NOMO-1 treated with dmso at 0.1 percent for 144 hours (cell line): ENCODE data around the gene BCL3.
"Not testable (repeated sequence)": the region's sequence is repeated elsewhere in the genome, so short reads cannot be mapped to it uniquely, and the experiment has no call there.

ENCODE experiments used
- DNase-seq: peaks from one replicate; lab custom pipeline; 2025; ENCODE audit not compliant: unreplicated experiment; lab: John Stamatoyannopoulos, UW

BCL3 gene, protein sequence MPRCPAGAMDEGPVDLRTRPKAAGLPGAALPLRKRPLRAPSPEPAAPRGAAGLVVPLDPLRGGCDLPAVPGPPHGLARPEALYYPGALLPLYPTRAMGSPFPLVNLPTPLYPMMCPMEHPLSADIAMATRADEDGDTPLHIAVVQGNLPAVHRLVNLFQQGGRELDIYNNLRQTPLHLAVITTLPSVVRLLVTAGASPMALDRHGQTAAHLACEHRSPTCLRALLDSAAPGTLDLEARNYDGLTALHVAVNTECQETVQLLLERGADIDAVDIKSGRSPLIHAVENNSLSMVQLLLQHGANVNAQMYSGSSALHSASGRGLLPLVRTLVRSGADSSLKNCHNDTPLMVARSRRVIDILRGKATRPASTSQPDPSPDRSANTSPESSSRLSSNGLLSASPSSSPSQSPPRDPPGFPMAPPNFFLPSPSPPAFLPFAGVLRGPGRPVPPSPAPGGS

DNA sequence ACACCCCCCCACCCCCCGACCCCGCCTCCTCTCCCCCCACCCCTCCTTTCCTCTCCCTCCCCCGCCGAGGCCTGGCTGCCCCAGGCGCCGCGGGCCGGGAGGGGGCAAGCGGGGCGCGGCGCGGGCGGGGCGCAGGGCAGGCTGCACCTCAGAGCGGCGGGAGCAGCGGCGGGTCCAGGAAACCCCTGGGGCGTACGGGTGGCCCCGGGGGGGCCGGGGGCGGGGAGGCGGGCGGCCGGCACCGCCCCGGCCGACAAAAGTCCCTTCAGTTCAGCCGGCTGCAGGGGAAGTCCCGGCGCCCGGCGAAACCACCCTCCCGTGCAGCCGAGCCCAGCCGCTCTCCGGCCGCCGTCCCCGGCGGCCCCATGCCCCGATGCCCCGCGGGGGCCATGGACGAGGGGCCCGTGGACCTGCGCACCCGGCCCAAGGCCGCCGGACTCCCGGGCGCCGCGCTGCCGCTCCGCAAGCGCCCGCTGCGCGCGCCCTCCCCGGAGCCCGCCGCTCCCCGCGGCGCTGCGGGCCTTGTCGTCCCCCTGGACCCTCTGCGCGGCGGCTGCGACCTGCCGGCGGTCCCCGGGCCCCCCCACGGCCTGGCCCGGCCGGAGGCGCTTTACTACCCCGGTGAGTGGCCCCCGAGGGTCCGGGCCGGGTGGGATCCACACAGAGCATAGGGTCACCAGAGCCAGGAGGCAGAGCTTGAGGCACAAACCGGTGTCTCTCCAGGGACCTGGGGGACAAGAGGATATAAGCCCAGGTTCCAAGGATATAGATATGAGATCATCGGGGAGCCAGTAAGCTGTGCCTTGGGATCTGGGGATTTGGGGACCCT, at the start of gene BCL3:
Gene BCL3, plus strand, starts transcription at position 283 of the 829 bp plus-strand sequence. Its CDS starts 83 bp downstream, at position 366.
- peak; percentile 46 for DNase-seq

DNA sequence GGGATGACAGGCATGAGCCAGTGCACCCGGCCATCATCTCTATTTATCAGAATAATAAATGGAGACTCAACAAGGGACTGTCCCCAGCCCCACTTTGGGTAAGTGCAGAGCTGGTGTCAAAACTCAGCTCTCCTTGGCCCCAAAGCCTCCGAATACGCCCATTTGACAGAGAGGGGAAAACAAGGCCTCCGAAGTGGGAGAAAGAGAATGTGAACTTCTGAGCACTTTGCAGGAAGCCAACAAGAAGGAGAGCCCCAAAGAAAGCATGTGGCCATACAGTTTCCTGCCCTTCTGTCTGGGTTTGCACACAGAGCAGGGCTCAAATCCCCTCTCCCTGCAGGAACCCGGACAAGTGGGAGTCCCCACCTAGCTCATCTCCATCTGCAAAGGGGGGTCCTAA, 48.0 kb upstream of the BCL3 start:
- no peak for DNase-seq

DNA sequence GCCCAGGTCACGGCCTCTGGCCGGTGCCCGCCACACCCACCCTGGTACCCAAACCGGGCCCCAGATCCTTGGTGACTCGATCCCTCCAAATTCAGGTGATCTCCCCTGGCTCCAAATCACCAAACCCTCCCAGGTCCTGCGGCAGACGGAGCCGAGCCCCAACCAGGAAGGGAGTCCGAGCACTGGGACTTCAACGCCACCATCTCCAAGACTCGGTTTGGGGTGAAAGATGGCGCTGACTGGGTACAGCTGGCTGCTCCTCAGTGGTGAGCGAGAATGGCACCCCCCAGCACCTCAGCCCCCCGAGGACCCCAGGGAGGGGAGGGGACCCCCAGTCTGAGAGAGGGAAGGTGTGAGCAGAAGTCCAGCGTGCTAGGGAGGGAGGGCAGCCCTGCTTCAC, 47.3 kb upstream of the BCL3 start:
- no peak for DNase-seq

DNA sequence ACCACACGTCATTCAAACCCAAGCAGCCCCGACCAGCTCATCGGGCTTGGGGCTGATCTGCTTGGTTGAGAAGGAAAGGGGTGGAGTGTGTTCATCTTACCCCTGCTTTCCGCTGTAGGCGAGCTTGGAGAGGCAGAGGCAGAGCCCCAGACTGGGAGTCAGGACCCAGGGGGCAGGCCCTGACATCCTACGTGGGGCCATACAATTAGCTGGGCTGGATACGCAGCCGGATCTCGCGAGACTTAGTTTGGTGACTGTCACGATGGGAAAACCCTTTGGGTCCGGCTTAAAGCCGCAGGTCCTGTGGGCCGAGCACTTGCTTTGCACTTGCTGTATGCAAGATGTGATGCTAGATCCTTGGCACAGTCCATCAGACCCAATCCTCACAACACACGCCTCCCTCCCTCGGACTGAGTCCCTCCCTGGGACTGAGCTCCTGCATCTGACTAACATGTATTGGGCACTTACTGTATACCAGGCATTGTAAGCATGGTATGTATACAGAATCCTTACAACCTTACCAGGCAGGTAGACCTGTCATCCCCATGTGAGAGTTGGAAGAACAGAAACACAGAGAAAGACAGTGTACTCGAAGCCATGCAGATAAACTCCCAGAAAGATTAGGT, 45.8 kb upstream of the BCL3 start:
- no peak for DNase-seq

DNA sequence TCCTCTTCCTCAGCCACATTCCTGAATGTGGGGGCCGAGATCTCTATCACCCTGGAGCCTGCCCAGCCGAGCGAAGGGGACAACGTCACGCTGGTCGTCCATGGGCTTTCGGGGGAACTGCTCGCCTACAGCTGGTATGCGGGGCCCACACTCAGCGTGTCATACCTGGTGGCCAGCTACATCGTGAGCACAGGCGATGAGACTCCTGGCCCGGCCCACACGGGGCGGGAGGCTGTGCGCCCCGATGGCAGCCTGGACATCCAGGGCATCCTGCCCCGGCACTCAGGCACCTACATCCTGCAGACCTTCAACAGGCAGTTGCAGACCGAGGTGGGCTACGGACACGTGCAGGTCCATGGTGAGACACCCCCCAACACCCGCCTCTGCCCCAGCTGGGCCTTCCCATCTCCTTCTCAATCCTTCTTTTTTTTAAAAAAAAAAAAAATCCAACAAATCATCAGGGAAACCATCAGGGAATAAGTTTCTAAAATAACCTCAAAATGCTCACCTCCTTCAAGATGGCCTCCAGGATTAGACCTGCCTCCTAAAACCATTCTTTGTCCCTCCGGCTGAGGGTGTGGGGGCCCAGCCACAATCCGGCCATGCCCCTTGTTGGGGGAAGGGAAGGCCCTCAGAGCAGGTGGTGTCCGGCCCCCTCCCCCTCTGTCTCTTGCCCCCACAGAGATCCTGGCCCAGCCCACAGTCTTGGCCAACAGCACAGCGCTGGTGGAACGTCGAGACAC, 45.0 kb upstream of the BCL3 start:
- DNase-seq = no peak

DNA sequence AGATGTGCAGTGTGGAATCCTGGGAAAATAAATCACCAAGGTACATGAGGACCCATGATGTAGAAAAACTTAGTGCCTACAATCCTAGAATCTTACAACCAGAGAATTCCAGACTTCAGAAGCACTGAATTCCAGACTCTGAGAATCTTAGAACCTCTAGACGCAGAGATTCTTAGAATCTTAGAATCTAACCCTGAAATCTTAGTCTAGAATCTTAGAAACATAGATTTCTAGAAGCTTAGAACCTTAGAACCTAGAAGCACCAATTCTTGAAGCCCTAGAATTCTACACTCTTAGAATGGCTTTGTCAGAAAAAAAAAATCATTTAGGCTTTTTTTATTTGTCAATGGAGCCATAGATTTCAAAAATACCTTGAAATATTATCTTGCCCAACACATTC, 43.5 kb upstream of the BCL3 start:
- no peak for DNase-seq

DNA sequence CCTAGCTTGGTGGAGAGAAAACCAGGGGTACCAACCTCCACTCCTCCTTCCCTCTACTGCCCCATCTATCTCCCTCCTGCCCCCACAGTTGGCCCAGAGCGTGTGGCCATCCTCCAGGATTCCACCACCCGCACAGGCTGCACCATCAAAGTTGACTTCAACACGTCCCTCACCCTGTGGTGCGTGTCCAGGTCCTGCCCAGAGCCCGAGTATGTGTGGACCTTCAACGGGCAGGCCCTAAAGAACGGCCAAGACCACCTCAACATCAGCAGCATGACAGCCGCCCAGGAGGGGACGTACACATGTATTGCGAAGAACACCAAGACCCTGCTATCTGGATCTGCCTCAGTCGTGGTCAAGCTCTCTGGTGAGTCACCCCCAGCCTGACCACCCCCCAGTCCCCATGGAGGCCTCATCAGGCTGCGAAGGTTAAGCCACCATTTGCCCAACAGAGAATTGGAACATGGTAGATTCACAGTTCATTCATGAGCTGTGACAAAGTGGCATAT, 43.0 kb upstream of the BCL3 start:
- no peak for DNase-seq

DNA sequence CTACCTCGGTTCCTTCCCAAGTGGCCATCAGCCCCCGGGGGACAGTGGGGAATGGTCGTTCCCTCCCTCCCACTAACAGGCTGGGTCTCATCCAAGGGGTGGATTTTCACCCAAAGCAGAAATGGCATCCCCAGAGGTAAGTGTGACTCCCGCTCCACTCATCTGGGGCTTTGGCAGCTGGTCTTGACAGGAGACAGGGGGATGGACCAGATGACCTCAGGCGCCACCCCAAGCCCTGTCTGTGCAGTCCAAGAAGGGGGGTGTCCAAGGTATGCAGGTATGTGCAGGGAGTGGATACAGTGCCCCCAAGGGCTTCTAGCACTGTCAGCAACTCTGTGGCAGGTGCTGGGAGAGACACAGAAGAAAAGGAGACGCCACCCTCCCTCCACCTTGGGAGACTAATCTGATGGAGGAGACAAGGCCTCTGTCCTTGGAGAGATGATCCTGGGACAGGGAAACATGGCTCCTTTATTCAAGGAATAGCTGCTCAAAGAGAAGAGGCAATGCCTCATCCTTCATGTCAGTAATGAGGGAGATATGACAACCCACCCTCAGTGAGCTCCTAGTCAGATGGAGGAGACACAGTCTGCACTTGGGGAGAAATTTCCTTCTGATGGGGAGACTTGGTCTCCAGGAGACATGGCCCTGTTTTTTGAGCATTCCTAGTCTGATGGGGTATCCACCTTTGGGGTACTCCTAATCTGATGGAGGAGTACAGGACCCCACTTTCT, 41.8 kb upstream of the BCL3 start:
- DNase-seq = no peak

DNA sequence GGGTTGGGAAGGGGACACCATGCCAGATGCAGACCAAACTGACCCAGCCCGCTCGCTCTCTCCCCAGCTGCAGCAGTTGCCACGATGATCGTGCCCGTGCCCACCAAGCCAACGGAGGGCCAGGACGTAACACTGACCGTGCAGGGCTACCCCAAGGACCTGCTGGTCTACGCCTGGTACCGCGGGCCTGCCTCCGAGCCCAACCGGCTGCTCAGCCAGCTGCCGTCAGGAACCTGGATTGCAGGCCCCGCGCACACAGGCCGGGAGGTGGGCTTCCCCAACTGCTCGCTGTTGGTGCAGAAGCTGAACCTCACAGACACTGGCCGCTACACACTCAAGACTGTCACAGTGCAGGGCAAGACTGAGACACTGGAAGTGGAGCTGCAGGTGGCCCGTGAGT, 40.7 kb upstream of the BCL3 start:
- DNase-seq = no peak

DNA sequence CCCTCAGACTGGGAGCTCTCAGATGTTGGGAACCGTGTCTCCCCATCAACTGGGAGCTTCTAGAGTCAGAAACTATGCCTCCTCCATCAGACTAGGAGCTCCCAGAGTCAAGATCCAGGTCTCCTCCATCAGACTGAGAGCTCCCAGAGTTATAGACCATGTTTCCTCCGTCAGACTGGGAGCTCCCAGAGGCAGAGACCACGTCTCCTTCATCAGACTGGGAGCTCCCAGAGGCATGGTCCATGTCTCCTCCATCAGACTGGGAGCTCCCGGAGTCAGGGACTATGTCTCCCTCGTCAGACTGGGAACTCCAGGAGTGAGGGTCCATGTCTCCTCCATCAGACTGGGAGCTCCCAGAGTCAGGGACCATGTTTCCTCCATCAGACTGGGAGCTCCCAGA, 39.6 kb upstream of the BCL3 start:
- DNase-seq = no peak

DNA sequence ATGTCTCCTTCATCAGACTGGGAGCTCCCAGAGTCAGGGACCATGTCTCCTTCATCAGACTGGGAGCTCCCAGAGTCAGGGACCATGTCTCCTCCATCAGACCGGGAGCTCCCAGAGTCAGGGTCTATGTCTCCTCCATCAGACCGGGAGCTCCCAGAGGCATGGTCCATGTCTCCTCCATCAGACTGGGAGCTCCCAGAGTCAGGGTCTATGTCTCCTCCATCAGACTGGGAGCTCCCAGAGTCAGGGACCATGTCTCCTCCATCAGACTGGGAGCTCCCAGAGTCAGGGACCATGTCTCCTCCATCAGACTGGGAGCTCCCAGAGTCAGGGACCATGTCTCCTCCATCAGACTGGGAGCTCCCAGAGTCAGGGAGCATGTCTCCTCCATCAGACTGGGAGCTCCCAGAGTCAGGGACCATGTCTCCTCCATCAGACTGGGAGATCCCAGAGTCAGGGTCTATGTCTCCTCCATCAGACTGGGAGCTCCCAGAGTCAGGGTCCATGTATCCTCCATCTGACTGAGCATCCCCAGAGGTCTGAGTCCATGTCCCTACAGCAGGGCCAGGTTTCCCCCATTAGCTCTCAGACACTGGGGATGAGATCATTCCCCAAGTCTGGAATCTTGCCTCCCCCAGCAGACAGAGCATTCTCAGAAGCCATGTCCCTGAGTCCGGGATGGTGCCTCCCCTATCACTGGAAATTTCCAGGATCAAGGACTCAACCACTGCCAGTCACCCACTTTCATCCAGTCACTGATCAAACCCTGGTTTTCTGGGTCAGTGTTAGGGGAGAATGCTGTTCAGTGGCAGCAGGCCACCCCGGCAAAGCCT, 38.9 kb upstream of the BCL3 start:
- DNase-seq = not testable (repeated sequence)

DNA sequence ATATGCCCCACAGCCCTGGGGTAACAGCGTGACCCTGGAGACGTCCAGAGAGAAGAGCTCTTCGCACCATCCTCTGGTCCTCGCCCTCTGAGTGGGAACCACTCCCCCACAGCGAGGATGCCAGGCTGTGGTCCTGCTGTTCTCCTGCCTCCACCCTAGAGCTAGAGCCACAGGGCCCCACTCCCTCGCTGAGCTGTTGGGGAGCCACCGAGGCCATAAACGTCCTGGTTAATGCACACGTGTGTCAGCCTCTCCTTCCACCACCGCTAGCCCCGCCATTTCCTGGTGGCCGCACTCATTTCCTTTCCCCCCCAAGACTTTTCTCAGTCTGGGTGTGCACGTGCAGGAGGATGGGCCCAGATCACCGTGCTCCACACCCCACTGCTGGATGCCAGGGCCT, 38.0 kb upstream of the BCL3 start:
- no peak for DNase-seq

DNA sequence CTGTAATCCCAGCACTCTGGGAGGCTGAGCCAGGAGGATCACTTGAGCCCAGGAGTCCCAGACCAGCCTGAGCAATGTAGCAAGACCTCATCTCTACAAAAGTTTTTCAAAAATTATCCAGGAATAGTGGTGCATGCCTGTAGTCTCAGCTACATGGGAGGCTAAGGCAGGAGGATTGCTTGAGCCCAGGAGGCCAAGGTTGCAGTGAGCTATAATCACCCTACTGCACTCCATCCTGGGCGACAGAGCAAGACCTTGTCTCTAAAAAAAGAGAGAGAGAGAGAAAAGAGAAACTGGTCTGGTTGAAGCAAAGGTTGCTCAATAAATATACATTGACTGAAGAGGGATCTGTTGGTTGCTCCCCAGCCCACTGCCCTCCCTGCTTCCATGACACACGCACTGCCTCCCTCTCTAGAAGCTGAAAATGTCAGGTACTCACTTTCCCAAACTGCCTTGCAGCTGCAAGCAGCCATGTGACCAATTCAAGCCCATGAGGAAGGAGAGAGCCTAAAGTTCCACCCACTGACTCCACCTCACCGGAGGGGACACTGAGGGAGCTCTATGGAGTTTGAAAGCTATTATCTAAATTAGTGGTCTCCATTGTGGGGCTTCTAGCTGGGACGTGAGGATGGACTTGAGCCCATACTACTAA, 35.5 kb upstream of the BCL3 start:
- DNase-seq = no peak

DNA sequence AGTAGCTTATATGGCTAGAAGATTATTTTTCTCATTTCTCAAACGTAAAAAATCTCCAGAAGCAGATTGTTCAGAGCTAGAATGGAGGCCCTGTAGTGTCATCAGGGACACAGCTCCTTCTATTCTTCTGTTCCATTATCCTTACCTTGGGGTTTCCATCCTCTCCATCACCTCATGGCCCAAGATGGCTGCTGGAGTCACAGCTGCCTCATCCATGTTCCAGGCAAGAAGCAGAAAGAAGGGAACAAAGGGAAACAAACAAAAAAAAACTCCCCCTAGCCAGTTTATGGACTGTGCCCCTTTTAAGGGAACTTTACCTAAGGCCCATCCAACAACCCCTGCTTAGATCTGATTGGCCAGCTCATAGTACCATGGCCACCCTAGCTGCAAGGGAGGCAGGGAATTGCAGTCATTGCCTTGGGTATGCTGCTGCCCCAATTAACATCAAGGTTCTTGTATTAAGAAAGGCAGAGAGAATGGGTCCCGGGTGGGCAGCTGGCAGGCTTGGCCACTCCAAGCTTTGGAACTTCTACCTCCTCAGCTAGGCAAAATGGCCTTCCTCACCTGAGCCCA, 33.8 kb upstream of the BCL3 start:
- no peak for DNase-seq

DNA sequence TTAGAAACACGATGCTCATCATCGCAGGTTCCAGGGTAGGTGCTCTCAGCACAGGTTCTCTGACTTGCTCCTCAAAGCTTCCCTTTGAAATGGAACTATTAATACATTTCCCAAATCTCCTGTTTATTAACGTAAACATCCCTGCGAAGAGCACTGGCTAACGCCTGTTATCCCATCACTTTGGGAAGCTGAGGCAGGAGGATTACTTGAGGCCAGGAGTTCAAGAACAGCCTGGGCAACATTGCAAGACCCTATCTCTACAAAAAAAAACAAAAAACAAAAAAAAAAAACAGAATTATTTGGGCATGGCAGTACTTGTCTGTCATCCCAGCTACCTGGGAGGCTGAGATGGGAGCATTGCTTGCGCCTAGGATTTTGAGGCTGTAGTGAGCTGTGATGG, 30.9 kb upstream of the BCL3 start:
- no peak for DNase-seq

DNA sequence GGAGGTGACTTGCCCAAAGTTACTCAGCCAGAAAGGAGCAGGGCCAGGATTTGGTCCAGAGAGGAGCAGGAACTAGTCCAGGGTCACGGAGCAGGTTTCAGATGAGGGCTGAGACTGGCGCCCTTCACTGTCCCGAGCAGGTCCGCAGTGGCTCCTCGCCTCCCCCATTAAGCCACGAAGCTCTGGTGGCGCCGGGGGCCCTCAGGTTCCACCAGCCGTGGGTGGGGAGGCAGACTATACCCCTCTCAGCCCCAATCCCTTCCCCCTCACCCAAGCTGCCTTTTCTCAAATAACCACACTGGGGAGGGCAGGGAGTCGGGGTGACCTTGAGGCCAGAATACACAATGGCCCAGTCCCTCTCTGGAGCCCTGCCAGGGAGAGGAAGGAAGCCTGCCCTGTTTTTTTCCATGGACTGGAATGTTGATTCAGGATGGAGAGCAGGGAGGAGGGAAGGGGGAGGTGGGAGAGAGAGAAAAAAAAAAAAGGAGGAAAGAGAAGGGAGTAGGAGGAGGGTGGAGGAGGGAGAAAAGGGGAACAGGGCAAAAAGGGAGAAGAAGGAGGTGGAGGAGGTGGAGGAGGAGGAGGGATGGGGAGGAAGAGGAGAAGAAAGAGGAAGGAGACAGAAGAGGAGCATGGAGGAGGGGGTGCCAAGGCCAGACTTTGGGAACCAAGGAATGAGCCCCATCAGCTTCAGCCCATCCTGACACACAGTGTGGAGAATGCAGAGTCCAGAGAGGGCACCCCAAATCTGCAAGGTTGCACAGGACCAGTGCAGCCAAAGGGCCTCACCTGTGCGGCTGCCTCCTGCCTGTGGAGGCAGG, 29.9 kb upstream of the BCL3 start:
- DNase-seq = no peak

DNA sequence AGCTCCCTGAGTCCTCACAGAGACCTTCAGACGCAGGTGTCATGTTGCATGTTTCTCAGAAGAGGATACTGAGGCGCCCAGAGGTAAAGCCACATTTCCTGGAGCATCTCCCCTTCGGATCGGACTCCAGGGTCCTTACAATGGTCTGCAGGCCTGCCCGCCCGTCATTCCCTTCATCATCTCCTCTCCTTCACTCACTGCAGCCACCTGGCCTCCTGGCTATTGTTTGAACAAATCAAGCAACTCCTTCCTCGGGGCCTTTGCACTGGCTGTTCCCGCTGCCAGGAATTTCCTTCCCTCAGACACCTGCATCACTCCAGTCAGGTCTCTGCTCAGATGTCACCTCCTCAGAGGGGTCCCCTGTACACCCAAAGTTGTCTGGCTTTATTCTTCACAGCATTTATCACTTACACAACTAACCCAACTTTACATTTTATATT, 29.2 kb upstream of the BCL3 start:
- DNase-seq = no peak

DNA sequence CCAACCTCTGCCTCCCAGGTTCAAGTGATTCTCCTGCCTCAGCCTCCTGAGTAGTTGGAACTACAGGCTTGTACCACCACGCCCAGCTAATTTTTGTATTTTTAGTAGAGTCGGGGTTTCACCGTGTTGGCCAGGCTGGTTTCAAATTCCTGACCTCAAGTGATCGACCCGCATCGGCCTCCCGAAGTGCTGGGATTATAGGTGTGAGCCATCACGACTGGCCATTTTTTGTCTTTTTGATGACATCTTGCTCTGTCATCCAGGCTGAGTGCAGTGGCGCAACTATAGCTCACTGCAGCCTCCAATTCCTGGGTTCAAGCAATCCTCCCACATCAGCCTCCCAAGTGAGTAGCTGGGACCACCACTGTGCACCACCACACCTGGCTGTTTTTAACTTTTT, 28.1 kb upstream of the BCL3 start:
- DNase-seq = not testable (repeated sequence)
